GM19324 (cell line): ENCODE results near the gene RFFL.
"Not testable (repeated sequence)": the region's sequence is repeated elsewhere in the genome, so short reads cannot be mapped to it uniquely, and the experiment has no call there.

Experiments used
- ATAC-seq: cut with Tn5 transposase; IDR thresholded peaks from one replicate; pipeline ENCODE4 v1.9.1; 2021; ENCODE audit warnings: mild to moderate bottlenecking, moderate library complexity; ENCODE audit not compliant: unreplicated experiment, low FRiP score

RFFL gene, protein sequence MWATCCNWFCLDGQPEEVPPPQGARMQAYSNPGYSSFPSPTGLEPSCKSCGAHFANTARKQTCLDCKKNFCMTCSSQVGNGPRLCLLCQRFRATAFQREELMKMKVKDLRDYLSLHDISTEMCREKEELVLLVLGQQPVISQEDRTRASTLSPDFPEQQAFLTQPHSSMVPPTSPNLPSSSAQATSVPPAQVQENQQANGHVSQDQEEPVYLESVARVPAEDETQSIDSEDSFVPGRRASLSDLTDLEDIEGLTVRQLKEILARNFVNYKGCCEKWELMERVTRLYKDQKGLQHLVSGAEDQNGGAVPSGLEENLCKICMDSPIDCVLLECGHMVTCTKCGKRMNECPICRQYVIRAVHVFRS

DNA sequence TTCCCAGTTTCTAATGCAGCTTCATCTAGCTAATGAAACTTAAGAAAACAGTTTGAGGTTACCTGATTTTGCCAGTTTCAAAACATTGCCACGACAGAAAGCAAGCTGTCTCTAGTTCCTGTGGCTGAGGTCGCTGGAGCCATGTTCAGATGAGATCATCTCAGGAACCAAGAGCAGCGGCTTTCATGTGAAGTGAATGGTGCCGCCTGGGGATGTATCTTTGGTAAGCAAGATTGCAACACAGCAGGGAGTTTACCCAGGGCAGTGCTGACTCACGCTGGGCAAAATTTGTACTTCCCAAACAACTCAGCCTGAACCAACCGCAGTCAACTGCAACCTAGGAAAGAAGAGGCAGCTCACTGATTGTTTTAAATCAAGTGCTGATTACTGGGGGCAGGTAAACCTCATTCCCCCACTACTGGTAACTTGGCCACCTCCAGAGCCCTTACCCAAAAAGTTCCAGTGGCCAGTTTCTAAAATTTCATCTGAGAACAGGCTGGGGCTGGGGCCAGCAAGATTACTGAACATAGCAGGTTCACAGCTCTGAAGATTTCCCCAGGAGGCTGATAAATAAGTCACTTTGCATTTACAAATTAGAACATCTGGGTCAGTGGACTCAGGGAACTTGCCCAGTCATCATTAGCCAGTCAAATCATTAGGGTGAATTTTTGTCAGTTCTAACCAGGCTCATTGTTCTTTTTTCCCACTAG, at the start of gene RFFL:
Gene RFFL, minus strand, starts transcription at position 194 of the 710 bp plus-strand sequence. CDS start 37,154 bp downstream, outside the sequence.
- ATAC-seq: peak; percentile 85

DNA sequence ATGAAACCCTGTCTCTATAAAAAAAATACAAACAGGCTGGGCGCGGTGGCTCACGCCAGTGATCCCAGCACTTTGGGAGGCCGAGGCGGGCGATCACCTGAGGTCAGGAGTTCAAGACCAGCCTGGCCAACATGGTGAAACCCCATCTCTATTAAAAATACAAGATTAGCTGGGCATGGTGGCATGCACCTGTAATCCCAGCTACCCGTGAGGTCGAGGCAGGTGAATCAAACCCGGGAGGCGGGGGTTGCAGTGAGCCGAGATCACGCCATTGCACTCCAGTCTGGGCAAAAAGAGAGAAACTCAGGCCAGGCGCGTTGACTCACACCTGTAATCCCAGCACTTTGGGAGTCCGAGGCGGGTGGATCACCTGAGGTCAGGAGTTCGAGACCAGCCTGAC, 47.3 kb upstream of the RFFL start:
- not testable (repeated sequence) for ATAC-seq

DNA sequence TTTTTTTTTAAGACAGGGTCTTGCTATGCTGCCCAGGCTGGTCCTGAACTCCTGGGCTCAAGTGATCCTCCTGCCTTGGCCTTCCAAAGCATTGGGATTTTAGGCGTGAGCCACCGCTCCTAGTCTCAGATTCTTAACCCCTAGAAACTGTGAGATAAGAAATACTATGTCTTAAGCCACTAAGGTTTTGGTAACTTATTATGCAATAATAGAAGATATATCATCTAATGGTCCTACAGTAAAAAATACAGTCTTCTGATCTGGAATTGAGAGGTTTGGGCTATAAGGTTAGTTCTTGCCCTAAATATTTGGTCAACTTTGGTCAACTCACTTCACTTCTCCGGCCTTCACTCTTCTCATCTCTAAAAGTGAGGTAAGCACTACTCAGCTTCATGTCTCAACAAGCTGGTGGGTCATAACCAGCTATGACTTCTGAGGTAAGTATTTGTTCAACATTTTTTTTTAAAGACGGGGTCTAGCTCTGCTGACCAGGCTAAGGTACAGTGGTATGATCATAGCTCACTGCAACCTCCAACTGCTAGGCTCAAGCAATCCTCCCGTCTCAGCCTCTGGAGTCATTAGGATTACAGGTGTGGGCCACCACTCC, 41.4 kb upstream of the RFFL start:
- no peak for ATAC-seq

DNA sequence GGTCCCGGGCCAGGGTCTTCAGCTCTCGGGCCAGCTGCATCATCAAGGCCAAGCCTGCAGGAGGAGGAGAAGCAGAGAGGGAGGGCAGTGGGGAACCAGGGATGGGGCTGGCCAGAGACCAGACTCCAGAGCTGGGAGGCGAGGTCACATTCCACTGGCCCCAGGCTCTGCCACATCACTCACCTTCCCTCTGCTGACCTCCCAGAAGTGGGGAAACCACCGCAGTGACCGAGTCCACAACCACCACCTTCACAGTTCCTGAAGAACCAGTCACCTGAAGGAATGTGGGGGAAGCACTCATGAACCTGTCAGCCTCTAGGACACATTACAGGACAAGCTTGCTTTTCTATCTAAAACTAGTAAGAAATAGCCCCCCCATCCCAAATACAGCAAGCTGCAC, 39.8 kb upstream of the RFFL start:
- no peak for ATAC-seq

DNA sequence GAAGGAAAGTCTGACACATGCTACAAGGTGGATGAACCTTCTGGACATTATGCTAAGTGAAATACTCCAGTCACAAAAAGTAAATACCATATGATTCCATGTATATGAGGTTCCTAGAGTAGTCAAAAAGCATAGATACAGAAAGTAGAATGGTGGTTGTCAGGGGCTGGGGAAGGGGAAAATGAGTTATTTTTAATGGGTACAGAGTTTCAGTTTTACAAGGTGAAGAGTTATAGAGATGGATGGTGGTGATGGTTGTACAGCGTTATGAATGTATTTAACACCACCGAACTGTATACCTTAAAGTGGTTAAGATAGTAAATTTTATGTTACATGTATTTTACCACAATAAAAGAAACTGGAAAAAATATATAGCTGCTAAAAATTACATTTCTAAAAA, 38.2 kb upstream of the RFFL start:
- no peak for ATAC-seq

DNA sequence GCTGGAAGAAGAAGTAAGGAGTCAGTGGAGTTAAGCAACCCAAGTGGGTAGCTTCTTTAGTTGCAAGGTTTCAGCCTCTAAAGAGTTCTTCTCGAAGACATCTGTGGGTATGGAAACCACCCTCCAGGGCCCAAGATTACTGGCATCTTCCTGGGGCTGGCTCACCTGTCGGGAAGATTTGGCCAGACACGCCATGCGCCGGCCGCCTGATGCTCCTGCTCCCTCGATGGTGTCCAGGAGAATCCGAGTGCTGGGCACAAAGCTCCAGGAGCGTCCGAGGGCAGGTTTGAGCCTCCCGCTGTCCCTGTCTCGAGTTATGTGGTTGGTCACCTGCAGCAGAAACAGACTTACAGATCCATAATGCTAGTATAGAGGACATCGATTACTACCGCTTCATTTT, 37.5 kb upstream of the RFFL start:
- ATAC-seq: no peak

DNA sequence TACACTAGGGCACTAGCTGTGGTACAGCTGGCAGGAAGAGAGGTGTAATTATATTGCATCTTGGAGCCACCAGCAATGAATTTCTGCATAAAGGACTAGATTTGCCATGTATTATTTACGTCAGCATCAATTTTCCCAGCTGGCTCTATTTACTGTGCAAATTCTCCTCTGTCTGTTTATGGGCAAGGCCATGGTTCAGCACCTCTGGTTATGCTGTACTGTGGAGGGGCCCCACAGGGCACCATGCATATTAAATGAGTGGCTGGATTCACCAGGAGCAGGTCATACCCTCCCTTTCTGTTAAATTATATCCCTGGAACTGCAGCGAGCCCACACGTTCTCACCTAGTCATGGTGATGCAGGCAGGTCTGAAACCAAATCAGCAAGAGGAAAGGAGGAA, 36.4 kb upstream of the RFFL start:
- ATAC-seq: no peak

DNA sequence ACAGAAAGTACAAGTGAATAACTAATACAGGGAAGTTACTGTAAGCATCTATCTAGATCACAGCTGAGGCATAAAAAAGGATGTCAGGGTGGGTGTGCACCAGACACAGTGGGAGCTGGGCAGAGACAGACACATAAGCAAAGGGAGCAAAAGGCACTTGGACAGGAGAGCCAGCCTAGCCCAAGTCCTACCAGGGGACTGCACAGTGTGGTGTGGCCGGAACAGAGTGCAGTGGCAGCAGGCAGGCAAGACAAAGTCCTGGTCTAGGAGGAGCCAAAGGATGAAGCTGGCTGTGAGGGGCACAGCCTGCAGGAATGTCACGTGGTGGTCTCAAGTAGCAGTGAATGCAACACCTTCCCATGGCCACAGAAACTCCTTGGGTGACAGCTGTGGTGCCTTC, 34.3 kb upstream of the RFFL start:
- ATAC-seq: no peak

DNA sequence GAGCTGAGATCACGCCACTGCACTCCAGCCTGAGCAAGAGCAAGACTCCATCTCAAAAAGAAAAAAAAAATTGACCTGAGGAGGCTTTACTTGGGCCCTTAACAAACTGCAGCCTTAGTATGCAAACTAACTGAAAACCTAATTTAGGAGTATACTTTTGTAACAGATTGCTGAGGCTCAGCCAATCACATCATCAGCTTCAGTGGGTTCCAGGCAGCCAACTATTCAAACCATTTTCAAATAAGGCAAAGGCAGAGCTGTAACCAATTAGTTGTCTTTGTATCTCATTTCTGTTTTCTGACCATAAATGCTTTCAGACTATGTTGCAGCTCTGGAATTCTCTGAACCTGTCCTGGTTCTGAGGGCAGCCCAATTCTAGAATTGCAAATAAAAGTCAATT, 32.2 kb upstream of the RFFL start:
- no peak for ATAC-seq

DNA sequence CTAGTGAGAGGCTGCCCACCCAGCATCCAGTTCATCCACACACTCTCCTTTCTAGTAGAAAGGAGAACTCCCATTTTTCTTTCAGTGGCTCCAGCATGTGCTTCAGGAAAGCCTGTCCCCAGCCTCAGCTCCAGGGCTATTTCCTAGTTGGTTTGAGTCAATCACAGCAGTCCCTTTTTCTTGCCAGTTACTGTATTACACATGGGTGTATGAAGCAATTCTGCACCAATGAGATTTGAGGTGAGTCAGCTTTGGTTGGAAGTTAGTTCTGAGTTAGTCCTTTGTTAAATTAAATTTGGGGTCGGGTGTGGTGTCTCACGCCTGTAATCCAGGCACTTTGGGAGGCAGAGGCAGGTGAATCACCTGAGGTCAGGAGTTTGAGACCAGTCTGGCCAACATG, 31.4 kb upstream of the RFFL start:
- ATAC-seq: no peak

DNA sequence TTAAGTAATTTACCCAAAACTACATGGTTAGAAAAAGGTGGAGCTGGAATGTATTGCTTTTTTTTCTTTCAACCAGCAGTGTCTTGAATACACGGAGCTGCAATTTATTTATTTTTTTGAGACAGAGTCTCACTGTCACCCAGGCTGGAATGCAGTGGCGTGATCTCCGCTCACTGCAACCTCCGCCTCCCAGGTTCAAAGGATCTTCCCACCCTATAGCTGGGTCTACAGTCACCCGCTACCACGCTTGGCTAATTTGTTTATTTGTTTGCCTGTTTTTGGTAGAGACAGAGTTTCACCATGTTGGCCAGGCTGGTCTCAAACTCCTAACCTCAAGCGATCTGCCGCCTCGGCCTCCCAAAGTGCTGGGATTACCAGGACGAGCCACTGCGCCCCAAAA, 27.2 kb upstream of the RFFL start:
- ATAC-seq: not testable (repeated sequence)

DNA sequence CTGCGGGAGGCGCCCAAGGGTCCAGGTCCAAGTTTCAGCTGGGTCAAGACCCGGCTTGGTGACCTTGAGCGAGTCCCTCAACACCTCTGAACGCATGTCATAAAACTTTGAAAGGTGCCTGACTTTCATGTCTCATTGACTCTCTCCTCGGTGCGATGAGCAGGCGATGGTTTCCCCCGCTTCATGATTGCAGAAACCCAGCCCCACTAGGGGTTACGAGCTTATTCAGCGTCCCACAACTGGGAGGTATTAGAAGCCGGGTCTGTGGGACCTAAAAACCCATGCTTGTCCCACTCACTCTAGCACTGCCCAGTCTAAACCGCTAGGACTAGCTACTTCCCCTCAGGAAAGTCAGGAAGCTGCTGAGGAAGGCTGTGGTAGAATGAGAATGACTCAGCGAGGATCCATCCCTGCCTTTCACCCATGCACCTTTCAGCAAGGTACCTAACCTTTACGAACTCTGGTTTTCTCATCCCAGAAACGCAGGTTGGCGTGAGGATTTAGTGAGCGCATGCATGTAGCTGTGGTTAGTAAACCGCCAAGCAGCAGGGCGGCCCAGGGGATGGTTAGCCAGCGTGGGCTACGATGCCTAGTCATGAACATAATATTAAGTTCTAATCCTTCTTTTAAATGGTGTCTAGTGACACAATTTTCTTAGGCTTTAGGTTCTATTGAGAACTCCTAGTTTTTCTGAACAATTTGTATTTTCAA, 26.2 kb upstream of the RFFL start:
- peak; percentile 6 for ATAC-seq

DNA sequence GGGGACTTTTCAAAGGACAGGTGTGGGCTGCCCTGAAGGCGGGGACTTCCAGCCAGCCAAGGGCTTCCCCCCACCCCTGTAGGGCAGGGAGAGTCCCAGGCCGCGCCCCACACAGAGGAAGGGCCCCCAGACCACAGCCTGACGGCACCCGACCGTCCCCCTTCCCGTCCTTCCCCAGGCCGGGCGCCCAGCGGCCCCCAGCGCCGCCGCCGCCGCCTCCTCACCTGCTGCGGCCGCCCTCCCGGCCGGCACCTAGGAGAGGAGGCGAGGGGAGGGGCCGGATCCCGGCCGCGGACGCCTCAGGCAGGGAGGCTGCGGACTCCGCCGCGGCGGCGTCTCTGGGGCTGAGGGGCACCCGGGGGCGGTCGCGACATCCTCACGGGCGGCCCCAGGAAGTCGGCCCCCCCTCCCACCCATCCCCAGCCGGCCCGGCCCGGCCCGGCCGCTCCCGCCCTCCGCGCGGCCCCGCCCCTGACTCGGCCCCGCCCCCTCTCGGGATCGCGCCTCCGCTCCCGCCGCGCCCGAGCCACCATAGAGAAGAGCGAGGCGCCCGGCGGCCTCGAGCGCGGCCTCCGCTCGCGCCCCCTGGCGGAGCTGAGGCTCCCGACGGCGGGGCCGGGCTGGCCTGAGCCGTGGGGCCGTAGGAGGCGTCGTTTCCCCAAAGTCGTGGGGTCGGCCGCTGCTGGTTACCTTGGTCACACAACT, 25.5 kb upstream of the RFFL start:
- ATAC-seq: peak; percentile 82

DNA sequence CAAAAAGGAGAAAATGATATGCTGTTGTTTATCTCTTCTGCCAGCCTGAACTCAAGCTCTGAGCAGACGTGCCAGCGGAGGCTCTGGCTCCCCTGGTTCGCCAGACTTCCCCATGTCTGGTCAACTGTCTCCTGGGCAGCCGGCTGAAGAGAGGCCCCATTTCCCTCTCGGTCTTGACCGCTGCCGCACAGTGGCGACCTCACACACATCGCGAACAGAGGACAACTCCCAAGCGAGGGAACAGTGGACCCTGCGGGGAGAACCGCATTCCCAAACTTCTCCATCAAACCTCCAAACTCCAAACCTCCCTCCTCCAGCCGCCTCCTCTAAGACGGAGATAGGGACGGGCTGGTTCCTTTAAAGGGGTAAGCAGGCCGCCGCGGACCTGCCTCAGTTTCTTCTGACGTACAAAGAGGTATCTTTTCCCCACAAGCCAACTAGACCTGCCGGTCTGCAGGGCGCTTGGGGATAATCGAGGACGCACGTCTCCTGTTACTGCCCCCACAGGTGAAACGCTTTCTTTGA, 24.9 kb upstream of the RFFL start:
- ATAC-seq: no peak

DNA sequence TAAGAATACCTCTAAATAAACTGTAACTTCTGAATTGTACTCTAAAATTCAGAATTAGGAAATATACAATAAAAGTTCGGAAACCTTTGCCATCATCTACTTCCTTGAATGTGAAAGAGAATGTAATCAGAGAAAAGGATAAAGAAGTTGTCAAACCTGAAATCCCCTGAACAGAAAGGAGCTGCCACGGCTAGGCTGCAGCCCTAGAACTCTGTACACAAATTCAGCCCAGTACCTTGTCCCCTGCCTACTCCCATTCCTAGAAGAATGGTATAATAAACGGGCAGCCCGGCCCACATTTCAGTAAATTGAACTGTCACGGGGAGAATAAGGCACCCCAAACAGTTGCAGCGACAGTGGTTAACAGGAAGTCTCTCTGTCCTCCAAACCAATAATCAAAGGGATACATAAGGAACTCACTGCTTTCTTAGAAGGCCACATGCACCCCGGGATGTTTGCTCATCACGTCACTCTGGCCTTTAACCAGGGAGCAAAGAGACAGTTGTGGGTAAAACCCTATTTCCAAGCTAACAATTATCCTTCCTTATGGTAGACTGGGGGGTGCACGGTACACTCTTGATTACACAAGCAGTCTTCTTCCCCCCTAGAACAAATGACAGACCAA, 24.3 kb upstream of the RFFL start:
- ATAC-seq: no peak

DNA sequence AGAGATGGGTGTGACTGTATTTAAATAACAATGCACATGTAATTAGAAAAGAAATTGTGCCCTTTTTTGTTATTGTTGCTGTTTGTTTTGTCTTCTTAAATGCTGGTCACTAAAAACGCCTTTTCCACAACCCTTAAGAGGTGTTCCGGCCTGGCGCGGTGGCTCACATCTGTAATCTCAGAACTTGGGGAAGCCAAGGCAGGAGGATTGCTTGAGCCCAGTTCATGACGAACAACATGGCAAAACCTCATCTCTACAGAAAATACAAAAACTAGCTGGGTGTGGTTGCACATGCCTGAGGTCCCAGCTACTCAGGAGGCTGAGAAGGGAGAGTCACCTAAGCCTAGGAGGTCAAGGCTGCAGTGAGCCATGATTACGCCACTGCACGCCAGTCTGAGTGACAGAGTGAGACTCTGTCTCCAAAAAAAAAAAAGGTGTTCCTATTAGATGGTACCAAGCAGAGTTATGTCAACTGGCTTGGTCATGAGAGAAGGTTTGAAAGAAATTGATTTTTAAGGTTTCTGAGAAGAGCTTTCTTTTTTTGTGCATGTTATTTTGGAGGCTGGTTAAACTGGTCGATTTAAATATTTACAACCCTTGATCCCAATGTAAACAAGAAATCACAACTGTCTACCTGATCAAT, 23.5 kb upstream of the RFFL start:
- no peak for ATAC-seq

DNA sequence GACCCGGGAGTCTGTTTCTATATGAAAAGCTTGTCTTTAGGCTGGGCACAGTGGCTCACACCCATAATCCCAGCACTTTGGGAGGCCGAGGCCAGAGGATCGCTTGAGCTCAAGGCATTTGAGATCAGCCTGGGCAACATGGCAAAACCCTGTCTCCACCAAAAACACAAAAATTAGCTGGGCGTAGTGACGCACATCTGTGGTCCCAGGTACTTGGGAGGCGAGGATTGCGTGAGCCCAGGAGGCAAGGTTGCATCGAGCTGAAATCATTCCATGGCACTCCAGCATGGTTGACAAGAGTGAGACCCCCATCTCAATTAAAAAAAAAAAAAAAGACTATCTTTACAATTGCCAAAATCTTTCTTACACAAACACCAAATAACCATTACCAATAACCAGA, 22.7 kb upstream of the RFFL start:
- no peak for ATAC-seq

DNA sequence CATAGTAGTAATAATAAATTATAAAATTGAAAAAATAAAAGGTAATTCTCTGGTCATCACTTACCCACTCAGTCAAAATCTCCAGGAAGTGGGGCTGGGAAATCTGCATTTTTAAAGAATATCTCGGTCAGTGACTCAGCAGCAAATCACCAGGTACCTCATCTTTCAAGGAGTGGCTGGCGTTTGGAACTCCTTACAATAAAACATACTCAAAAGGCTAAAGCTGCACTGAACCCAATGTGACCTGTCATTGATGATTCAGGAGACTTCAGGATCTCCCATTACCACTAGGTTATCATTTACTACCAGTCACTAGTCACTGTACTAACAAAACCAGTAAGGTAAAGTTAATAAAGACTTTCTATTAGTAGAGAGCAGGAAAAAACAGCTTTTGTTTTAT, 21.5 kb upstream of the RFFL start:
- no peak for ATAC-seq

DNA sequence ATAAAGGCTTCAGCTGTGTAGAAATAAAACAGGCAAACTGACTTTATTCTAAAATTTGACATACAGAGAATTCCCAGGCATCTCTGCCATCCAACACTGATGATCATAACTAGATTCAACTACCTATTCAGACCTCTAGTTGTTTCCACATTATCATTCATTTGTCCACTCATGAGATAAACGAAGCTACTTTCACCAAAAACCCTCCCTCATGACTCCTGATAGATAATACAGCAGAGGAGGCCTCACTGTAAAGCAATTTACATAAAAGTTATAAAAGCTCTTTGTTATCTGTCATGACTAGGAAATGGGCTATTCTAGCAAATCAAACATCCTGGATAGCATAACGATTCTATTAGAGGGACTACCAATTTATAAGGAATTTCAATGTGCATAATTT, 19.6 kb upstream of the RFFL start:
- ATAC-seq: no peak
